Measurements from ENCODE around the gene COL1A1. TPM values are rescaled to one million over a fixed set of nuclear protein-coding genes. Genes with fewer than 3 reads are reported as not detected.
A peak's percentile ranks its signal among the peaks of the same experiment; 100 is the strongest.

The COL1A1 gene
- polyA plus RNA-seq, 1 donor (not counting 4 experiments of a cell fraction or from before 2014, with no cell fraction given), result 0.55 TPM

DNA sequence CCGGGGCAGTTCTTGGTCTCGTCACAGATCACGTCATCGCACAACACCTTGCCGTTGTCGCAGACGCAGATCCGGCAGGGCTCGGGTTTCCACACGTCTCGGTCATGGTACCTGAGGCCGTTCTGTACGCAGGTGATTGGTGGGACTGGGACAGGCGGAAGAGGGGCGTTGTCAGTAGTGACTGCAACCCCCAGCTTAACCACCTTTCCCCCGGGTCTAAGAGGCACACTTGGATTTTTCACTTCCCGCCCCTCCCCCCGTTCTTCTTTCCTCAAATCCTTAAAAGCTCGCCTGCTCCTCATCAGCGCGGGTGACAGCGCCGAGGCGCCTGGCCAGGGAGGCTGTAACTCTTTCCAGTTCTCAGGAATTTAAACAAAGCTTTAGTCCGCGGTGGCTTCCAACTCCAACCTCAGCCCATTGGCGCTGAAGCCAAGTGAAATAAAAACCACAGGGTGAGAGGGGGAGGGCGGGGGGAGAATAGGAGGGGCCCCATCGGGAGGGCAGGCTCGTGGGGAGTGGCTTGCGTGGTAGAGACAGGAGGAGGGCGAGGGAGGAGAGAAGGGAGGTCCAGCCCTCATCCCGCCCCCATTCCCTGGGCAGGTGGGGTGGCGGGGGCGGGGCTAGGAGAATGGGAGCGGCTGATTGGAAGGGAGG, 1.5 kb downstream of the COL1A1 start:
- H3K4me3 ChIP-seq (ENCODE audit: control insufficient read depth in 2 of 3, extremely low read depth in 1 of 3, insufficient read depth in 2 of 3, low read depth in 1 of 3, low read length in 3 of 3), result peak overlapping the region; percentile 38 to 79 (median 79)
- H4K20me1 ChIP-seq (ENCODE audit: control insufficient read depth, extremely low read depth, insufficient read depth, low read length), result no peaks in the 10 kb centered on the region
- no peak for TF ChIP-seq EZH2 (IDR thresholded peaks at IDR 0.05; ENCODE audit: low read length)
- TF ChIP-seq, protein P1, sequence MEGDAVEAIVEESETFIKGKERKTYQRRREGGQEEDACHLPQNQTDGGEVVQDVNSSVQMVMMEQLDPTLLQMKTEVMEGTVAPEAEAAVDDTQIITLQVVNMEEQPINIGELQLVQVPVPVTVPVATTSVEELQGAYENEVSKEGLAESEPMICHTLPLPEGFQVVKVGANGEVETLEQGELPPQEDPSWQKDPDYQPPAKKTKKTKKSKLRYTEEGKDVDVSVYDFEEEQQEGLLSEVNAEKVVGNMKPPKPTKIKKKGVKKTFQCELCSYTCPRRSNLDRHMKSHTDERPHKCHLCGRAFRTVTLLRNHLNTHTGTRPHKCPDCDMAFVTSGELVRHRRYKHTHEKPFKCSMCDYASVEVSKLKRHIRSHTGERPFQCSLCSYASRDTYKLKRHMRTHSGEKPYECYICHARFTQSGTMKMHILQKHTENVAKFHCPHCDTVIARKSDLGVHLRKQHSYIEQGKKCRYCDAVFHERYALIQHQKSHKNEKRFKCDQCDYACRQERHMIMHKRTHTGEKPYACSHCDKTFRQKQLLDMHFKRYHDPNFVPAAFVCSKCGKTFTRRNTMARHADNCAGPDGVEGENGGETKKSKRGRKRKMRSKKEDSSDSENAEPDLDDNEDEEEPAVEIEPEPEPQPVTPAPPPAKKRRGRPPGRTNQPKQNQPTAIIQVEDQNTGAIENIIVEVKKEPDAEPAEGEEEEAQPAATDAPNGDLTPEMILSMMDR (optimal IDR thresholded peaks at IDR 0.05 in 1 of 3, IDR thresholded peaks at IDR 0.05 in 1 of 3, conservative IDR thresholded peaks at IDR 0.05 in 1 of 3; ENCODE audit: extremely low read depth in 1 of 3, insufficient read depth in 2 of 3, low read length in 3 of 3), result no peak
- peaks cover 33% of the 10 kb centered on the region for H3K27me3 ChIP-seq (ENCODE audit: control insufficient read depth, extremely low read depth, insufficient read depth, low read length)
- H3K9me3 ChIP-seq (ENCODE audit: control insufficient read depth, low read depth, low read length), result no peaks in the 10 kb centered on the region
- peak overlapping the region; percentile 78 for H3K27ac ChIP-seq (ENCODE audit: control insufficient read depth, insufficient read depth, low read length)
- no peaks in the 10 kb centered on the region for H3K9me1 ChIP-seq (ENCODE audit: control insufficient read depth, extremely low read depth, insufficient read depth, low read length)
- no peaks in the 10 kb centered on the region for H3K79me2 ChIP-seq (ENCODE audit: control insufficient read depth, insufficient read depth, low read length)
- dilution Hi-C loops (cut with MboI; ENCODE audit: extremely low pct_ligation_motif_present, low sequenced_read_pairs), result no loop called here
- FAIRE-seq, result peak; percentile 68
- peaks cover 12% of the 10 kb centered on the region for H3K4me1 ChIP-seq (ENCODE audit: control insufficient read depth, extremely low read depth, insufficient read depth, low read length)
- DNase-seq (ENCODE audit: low read depth, low spot score), result no peak
- H3K9ac ChIP-seq (ENCODE audit: control insufficient read depth, extremely low read depth, insufficient read depth, low read length), result peak overlapping the region; percentile 77
- peak overlapping the region; percentile 94 for H3K4me2 ChIP-seq (ENCODE audit: control insufficient read depth, extremely low read depth, insufficient read depth, low read depth, low read length)
- H3K36me3 ChIP-seq (ENCODE audit: control insufficient read depth in 2 of 2, extremely low read depth in 1 of 2, insufficient read depth in 2 of 2, low read length in 2 of 2), result no peaks in the 10 kb centered on the region
- peak overlapping the region; percentile 80 for H2AFZ ChIP-seq (ENCODE audit: control insufficient read depth, low read length)

DNA sequence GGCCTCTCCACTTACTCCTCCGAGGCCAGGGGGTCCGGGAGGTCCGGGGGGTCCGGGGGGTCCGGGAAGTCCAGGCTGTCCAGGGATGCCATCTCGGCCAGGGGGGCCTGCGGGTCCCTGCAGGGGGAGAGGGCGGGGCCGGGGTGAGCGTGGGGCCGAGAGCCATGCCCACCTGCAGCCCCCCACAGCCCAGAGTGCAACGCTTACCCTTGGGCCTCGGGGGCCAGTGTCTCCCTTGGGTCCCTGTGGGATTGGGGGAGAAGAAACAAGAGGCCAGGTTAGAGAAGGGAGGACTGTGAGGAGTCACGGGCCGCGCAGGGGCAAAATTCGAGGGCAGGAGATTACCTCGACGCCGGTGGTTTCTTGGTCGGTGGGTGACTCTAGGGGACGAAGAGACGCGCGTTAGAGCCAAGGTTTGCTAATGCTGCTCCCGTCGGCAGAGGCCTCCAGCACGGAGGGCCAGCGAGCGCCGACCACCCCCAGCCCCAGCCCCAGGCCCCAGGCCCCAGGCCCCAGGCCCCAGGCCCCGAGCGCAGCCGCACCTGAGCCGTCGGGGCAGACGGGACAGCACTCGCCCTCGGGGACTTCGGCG, 2.1 kb downstream of the COL1A1 start:
- H3K27me3 ChIP-seq (ENCODE audit: control insufficient read depth, extremely low read depth, insufficient read depth, low read length), result peaks cover 27% of the 10 kb centered on the region
- H3K4me1 ChIP-seq (ENCODE audit: control insufficient read depth, extremely low read depth, insufficient read depth, low read length), result peaks cover 12% of the 10 kb centered on the region
- no peak for FAIRE-seq
- no peaks in the 10 kb centered on the region for H4K20me1 ChIP-seq (ENCODE audit: control insufficient read depth, extremely low read depth, insufficient read depth, low read length)
- no peaks in the 10 kb centered on the region for H3K9me1 ChIP-seq (ENCODE audit: control insufficient read depth, extremely low read depth, insufficient read depth, low read length)
- H3K79me2 ChIP-seq (ENCODE audit: control insufficient read depth, insufficient read depth, low read length), result no peaks in the 10 kb centered on the region
- peak overlapping the region in 2 of 3 experiments; percentile 38 to 79 for H3K4me3 ChIP-seq (ENCODE audit: control insufficient read depth in 2 of 3, extremely low read depth in 1 of 3, insufficient read depth in 2 of 3, low read depth in 1 of 3, low read length in 3 of 3)
- H3K36me3 ChIP-seq (ENCODE audit: control insufficient read depth in 2 of 2, extremely low read depth in 1 of 2, insufficient read depth in 2 of 2, low read length in 2 of 2), result no peaks in the 10 kb centered on the region
- dilution Hi-C loops (cut with MboI; ENCODE audit: extremely low pct_ligation_motif_present, low sequenced_read_pairs), result no loop called here
- H3K27ac ChIP-seq (ENCODE audit: control insufficient read depth, insufficient read depth, low read length), result no peak overlapping the region
- TF ChIP-seq, protein P1 (optimal IDR thresholded peaks at IDR 0.05 in 1 of 3, IDR thresholded peaks at IDR 0.05 in 1 of 3, conservative IDR thresholded peaks at IDR 0.05 in 1 of 3; ENCODE audit: extremely low read depth in 1 of 3, insufficient read depth in 2 of 3, low read length in 3 of 3), result no peak
- no peak for TF ChIP-seq EZH2 (IDR thresholded peaks at IDR 0.05; ENCODE audit: low read length)
- H3K9ac ChIP-seq (ENCODE audit: control insufficient read depth, extremely low read depth, insufficient read depth, low read length), result peak overlapping the region; percentile 77
- DNase-seq (ENCODE audit: low read depth, low spot score), result no peak
- no peaks in the 10 kb centered on the region for H3K9me3 ChIP-seq (ENCODE audit: control insufficient read depth, low read depth, low read length)
- peak overlapping the region; percentile 80 for H2AFZ ChIP-seq (ENCODE audit: control insufficient read depth, low read length)
- H3K4me2 ChIP-seq (ENCODE audit: control insufficient read depth, extremely low read depth, insufficient read depth, low read depth, low read length), result peak overlapping the region; percentile 94

Measured in keratinocyte (primary cell).